ENCODE results near the gene RABGAP1.

DNA sequence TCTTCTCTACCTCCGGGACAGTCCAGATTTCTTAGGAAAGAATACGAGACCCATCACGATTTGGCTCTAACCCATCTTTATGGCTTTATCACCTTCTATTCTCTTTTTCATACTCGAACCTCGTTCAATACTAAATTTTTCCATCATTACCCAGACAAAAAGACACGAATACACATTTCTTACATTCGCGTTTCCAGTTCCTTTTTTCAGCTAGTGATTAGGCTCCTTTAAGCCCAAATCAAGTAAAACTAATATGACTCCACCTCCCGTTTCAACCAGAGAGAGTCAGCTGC lies 28.2 kb upstream of the RABGAP1 start:
- TF ChIP-seq CTCF (IDR thresholded peaks at IDR 0.05 in 2 of 3, conservative IDR thresholded peaks at IDR 0.05 in 1 of 3; ENCODE audit: control insufficient read depth in 2 of 3, extremely low read depth in 1 of 3, insufficient read depth in 1 of 3, low read depth in 3 of 3, low read length in 3 of 3) (peak in 1 of 3 experiments; percentile 28; a peak in 1 of 6 replicates), CBX3 (IDR thresholded peaks at IDR 0.05; ENCODE audit: borderline replicate concordance, low read depth) (no peak), ZNF622 (IDR thresholded peaks at IDR 0.05) (no peak), ZBTB33 (IDR thresholded peaks at IDR 0.05) (no peak), POLR2A (IDR thresholded peaks at IDR 0.05; ENCODE audit: low read depth, low read length) (no peak), MYC (IDR thresholded peaks at IDR 0.05; ENCODE audit: insufficient read depth, insufficient read length, insufficient replicate concordance, low read length, severe bottlenecking) (no peak), TAF1 (IDR thresholded peaks at IDR 0.05; ENCODE audit: borderline replicate concordance, low read depth, low read length) (no peak)
- TF ChIP-seq, protein P1, sequence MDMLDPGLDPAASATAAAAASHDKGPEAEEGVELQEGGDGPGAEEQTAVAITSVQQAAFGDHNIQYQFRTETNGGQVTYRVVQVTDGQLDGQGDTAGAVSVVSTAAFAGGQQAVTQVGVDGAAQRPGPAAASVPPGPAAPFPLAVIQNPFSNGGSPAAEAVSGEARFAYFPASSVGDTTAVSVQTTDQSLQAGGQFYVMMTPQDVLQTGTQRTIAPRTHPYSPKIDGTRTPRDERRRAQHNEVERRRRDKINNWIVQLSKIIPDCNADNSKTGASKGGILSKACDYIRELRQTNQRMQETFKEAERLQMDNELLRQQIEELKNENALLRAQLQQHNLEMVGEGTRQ (IDR thresholded peaks at IDR 0.05; ENCODE audit: borderline replicate concordance, low read depth, low read length) = no peak
